ENCODE data around the gene EPB41L3.
A peak's percentile ranks its signal among the peaks of the same experiment; 100 is the strongest.

The EPB41L3 gene

GRCh38 chr18:5430131-5430530, 113.7 kb downstream of the EPB41L3 start:
- Histone ChIP-seq H4K20me1 (ENCODE audit: insufficient read depth, low read length) (no peaks in the 10 kb centered on the region), H3K79me2 (ENCODE audit: low read length) (no peaks in the 10 kb centered on the region), H3K9ac (ENCODE audit: low read length) (no peak overlapping the region), H3K36me3 (replicated peaks; ENCODE audit: low read depth, low read length) (no peaks in the 10 kb centered on the region), H3K9me3 (ENCODE audit: insufficient read depth, low read length) (no peaks in the 10 kb centered on the region), H3K4me2 (ENCODE audit: low read length) (no peak overlapping the region), H2AFZ (ENCODE audit: low read depth, low read length) (no peak overlapping the region), H3K27ac (ENCODE audit: low read length) (no peak overlapping the region), H3K27me3 (ENCODE audit: low read depth, low read length) (no peaks in the 10 kb centered on the region), H3K4me1 (ENCODE audit: low read length) (no peaks in the 10 kb centered on the region), H3K4me3 (ENCODE audit: low read length) (no peak overlapping the region)
- no peak for TF ChIP-seq EZH2phosphoT487 (IDR thresholded peaks at IDR 0.05; ENCODE audit: low read depth)
- TF ChIP-seq CTCF (IDR thresholded peaks at IDR 0.05; ENCODE audit: low read depth, low read length) = no peak

- H3K27ac ChIP-seq (ENCODE audit: low read length) = no peak overlapping the region
- no peaks in the 10 kb centered on the region for H4K20me1 ChIP-seq (ENCODE audit: insufficient read depth, low read length)
- H3K79me2 ChIP-seq (ENCODE audit: low read length) = no peaks in the 10 kb centered on the region
- no peaks in the 10 kb centered on the region for H3K36me3 ChIP-seq (replicated peaks; ENCODE audit: low read depth, low read length)
- H3K9ac ChIP-seq (ENCODE audit: low read length) = no peak overlapping the region
- no peak overlapping the region for H3K4me2 ChIP-seq (ENCODE audit: low read length)
- H2AFZ ChIP-seq (ENCODE audit: low read depth, low read length) = no peak overlapping the region
- TF ChIP-seq EZH2phosphoT487 (IDR thresholded peaks at IDR 0.05; ENCODE audit: low read depth) = no peak
- no peak for TF ChIP-seq CTCF (IDR thresholded peaks at IDR 0.05; ENCODE audit: low read depth, low read length)
- no peak overlapping the region for H3K4me3 ChIP-seq (ENCODE audit: low read length)
- no peaks in the 10 kb centered on the region for H3K9me3 ChIP-seq (ENCODE audit: insufficient read depth, low read length)
- no peaks in the 10 kb centered on the region for H3K27me3 ChIP-seq (ENCODE audit: low read depth, low read length)
- no peaks in the 10 kb centered on the region for H3K4me1 ChIP-seq (ENCODE audit: low read length)
Observed at GRCh38 chr18:5429681-5430080, 114.1 kb downstream of the EPB41L3 start.

- TF ChIP-seq CTCF (IDR thresholded peaks at IDR 0.05; ENCODE audit: low read depth, low read length) = no peak
- no peak for TF ChIP-seq EZH2phosphoT487 (IDR thresholded peaks at IDR 0.05; ENCODE audit: low read depth)
- Histone ChIP-seq H3K4me2 (ENCODE audit: low read length) (no peak overlapping the region), H3K9ac (ENCODE audit: low read length) (no peak overlapping the region)
Observed at GRCh38 chr18:5425721-5426120, 118.1 kb downstream of the EPB41L3 start.

GRCh38 chr18:5424903-5425664, 118.7 kb downstream of the EPB41L3 start:
- Histone ChIP-seq H3K4me3 (ENCODE audit: low read length) (no peak overlapping the region), H3K36me3 (replicated peaks; ENCODE audit: low read depth, low read length) (no peaks in the 10 kb centered on the region), H3K9me3 (ENCODE audit: insufficient read depth, low read length) (no peaks in the 10 kb centered on the region), H3K27me3 (ENCODE audit: low read depth, low read length) (no peaks in the 10 kb centered on the region), H3K27ac (ENCODE audit: low read length) (no peak overlapping the region), H3K79me2 (ENCODE audit: low read length) (no peaks in the 10 kb centered on the region), H2AFZ (ENCODE audit: low read depth, low read length) (no peak overlapping the region), H3K4me2 (ENCODE audit: low read length) (no peak overlapping the region), H3K4me1 (ENCODE audit: low read length) (no peaks in the 10 kb centered on the region), H3K9ac (ENCODE audit: low read length) (no peak overlapping the region), H4K20me1 (ENCODE audit: insufficient read depth, low read length) (no peaks in the 10 kb centered on the region)
- TF ChIP-seq EZH2phosphoT487 (IDR thresholded peaks at IDR 0.05; ENCODE audit: low read depth) (no peak), CTCF (IDR thresholded peaks at IDR 0.05; ENCODE audit: low read depth, low read length) (peak; percentile 59)

More at GRCh38 chr18:5425721-5426120, 118.1 kb downstream of the EPB41L3 start:
- H3K27ac ChIP-seq (ENCODE audit: low read length) = no peak overlapping the region
- H3K4me1 ChIP-seq (ENCODE audit: low read length) = no peaks in the 10 kb centered on the region
- H4K20me1 ChIP-seq (ENCODE audit: insufficient read depth, low read length) = no peaks in the 10 kb centered on the region
- no peak overlapping the region for H2AFZ ChIP-seq (ENCODE audit: low read depth, low read length)
- no peaks in the 10 kb centered on the region for H3K36me3 ChIP-seq (replicated peaks; ENCODE audit: low read depth, low read length)
- H3K79me2 ChIP-seq (ENCODE audit: low read length) = no peaks in the 10 kb centered on the region
- H3K27me3 ChIP-seq (ENCODE audit: low read depth, low read length) = no peaks in the 10 kb centered on the region
- no peak overlapping the region for H3K4me3 ChIP-seq (ENCODE audit: low read length)
- H3K9me3 ChIP-seq (ENCODE audit: insufficient read depth, low read length) = no peaks in the 10 kb centered on the region

All from OCI-LY3 (cell line).